Heart left ventricle (tissue), 16 donors: Measurements from ENCODE around the gene KISS1. TPM values are rescaled to one million over a fixed set of nuclear protein-coding genes. Genes with fewer than 3 reads are reported as not detected.

Source experiments
- ATAC-seq, 4 donors: fragments of 200-7000 bp; cut with Tn5 transposase; one replicate each; pipeline ENCODE4 v1.9.1; 2020 to 2022; ENCODE audit warnings: moderate library complexity in 4 of 4, mild to moderate bottlenecking in 3 of 4, moderate number of reproducible peaks in 1 of 4
- DNase-seq, 5 donors: peaks; one replicate each; pipeline ENCODE4 v3.0.0-alpha.2; 2020
- H3K27ac ChIP-seq, 12 donors: fragments of 200-600 bp; sonication (generic) in 4 of 12; one replicate each; pipeline versions ENCODE4 v1.5.0 to v1.8.0; 2016 to 2022; ENCODE audit warnings: mild to moderate bottlenecking in 2 of 12
- H3K27me3 ChIP-seq, 9 donors: fragments of 200-600 bp; sonication (generic) in 2 of 9; one replicate each; pipeline versions ENCODE4 v1.5.1 to v1.8.0; 2016 to 2022; ENCODE audit warnings: mild to moderate bottlenecking in 3 of 9
- H3K36me3 ChIP-seq, 9 donors: fragments of 200-600 bp; sonication (generic) in 2 of 9; one replicate each; pipeline versions ENCODE4 v1.5.0 to v1.8.0; 2018 to 2022; ENCODE audit warnings: mild to moderate bottlenecking in 2 of 9
- H3K4me1 ChIP-seq, 12 donors: fragments of 200-600 bp; sonication (generic) in 4 of 12; one replicate each; pipeline versions ENCODE4 v1.5.0 to v1.8.0; 2016 to 2022; ENCODE audit warnings: mild to moderate bottlenecking in 3 of 12
- H3K4me3 ChIP-seq, 12 donors: fragments of 200-600 bp; sonication (generic) in 4 of 12; one replicate each; pipeline versions ENCODE4 v1.5.0 to v1.8.0; 2017 to 2022; ENCODE audit warnings: mild to moderate bottlenecking in 9 of 12, moderate library complexity in 4 of 12
- H3K9me3 ChIP-seq, 12 donors: fragments of 200-600 bp; sonication (generic) in 4 of 12; one replicate each; pipeline versions ENCODE4 v1.5.0 to v1.8.0; 2016 to 2022; ENCODE audit warnings: mild to moderate bottlenecking in 1 of 12
- CTCF ChIP-seq, 12 donors: fragments of 200-600 bp; sonication (generic) in 4 of 12; IDR thresholded peaks; one replicate each; pipeline versions ENCODE4 v1.5.0 to v1.8.0; 2018 to 2022; ENCODE audit warnings: antibody characterized with exemption in 12 of 12, mild to moderate bottlenecking in 5 of 12
- POLR2A ChIP-seq, 2 donors: fragments of 450-650 bp; IDR thresholded peaks; one replicate each; pipeline ENCODE4 v1.6.1; 2017; ENCODE audit warnings: antibody characterized with exemption in 2 of 2, mild to moderate bottlenecking in 2 of 2, moderate library complexity in 2 of 2
- WGBS, 4 donors: extraction: QIAGEN DNeasy Blood & Tissue Kit in 2 of 4; methylation state at CpG; one replicate each; pipeline versions ENCODE4 v1.1.5 to v1.1.7; 2013 to 2018; 5-methylcytosine and 5-hydroxymethylcytosine counted together
- intact Hi-C, 10 donors: fragments of 100-400 bp; cut with DNase I; formaldehyde crosslinking; loops; one replicate each; pipeline versions ENCODE4 v1.11.1 to v1.14.2; 2022
- long read RNA-seq, 3 donors: library from polyadenylated mRNA; unstranded; transcript quantifications; one replicate each; pipeline ENCODE4 v2.0.0, GENCODE V29; 2020 to 2021
- polyA plus RNA-seq, 2 donors: library from polyadenylated mRNA; stranded (reverse); fragments of 200-250 nt; gene quantifications; one replicate each; pipeline ENCODE4 v1.2.3, GENCODE V29; 2013
- total RNA-seq, 9 donors: library from RNA; depleted of rRNA in 2 of 9; stranded (reverse); fragments of >200 nt in 2 of 9; fragmentation: NEBNext Ultra II Directional in 3 of 9; extraction: Animal tissue kit (Norgen Biotek cat#: 25700) in 3 of 9; gene quantifications; one replicate each; pipeline versions ENCODE4 v1.1.0 to v1.2.4, GENCODE V29; 2016 to 2023
- donor health status: ischemic (EF 13 %, LVEDD 7.1; RV severe dilation, severe dysfunction).
- donor health status: healthy with polysubstance abuse.
- donor health status: DM: no; HTN: yes; CAD: no.
- donor health status: DM: no; HTN: no; CAD: no.
- donor health status: ischemic (EF 25% LVEDD 6.9; RV normal size, moderate dysfunction).
- donor health status: ischemic (EF 25% LVEDD 5.7; RV mildly dilated, moderate dysfunction).
- donor health status: healthy.
- donor health status: DM: yes; HTN: yes; CAD: no.
- donor health status: ischemic (EF 35%, LVEDD 5.7; RV mildly dilated, moderate dysfunction).
- donor health status: nonischemic (EF 11% LVEDD 7.7; RV severe dilation, severe dysfunction).
- donor health status: DM: yes; HTN: yes; CAD: no.
- donor health status: PGD.
- donor health status: ischemic (EF 29% LVEDD 5.4; RV normal size, mild dysfunction).
- donor health status: nonischemic (EF 23%, LVEDD 6.1; RV moderate dilation, normal function).

KISS1 gene, protein sequence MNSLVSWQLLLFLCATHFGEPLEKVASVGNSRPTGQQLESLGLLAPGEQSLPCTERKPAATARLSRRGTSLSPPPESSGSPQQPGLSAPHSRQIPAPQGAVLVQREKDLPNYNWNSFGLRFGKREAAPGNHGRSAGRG
- not detected for total RNA-seq
- polyA plus RNA-seq: not detected
- long read RNA-seq, donor 1: 0 reads
- long read RNA-seq, donor 2: 0 reads
- long read RNA-seq, donor 3: 0 reads

- Histone ChIP-seq H3K27me3 (peaks cover 0 to 17% (median 0%) of the 10 kb centered on the region in 9 donors), H3K9me3 (no peaks in the 10 kb centered on the region), H3K4me3 (no peak within 1 kb of the TSS), H3K4me1 (peaks cover 0 to 18% (median 0%) of the 10 kb centered on the region in 12 donors), H3K27ac (no peak within 1 kb of the TSS), H3K36me3 (no peaks in the 10 kb centered on the region)
- 62 to 70% (median 64%) methylated on average over 16 to 18 of the region's 18 CpGs for WGBS, 4 donors
- DNase-seq (no peak), ATAC-seq (no peak)
- no peak for TF ChIP-seq CTCF (IDR thresholded peaks at IDR 0.05)
- TF ChIP-seq POLR2A (IDR thresholded peaks at IDR 0.05): no peak
- intact Hi-C loops: no loop called here
Measured at GRCh38 chr1:204196068-204196795, at the start of gene KISS1. KISS1 (minus strand) TSS chr1:204196491; CDS start chr1:204192876, 3,615 bp downstream.

DNA sequence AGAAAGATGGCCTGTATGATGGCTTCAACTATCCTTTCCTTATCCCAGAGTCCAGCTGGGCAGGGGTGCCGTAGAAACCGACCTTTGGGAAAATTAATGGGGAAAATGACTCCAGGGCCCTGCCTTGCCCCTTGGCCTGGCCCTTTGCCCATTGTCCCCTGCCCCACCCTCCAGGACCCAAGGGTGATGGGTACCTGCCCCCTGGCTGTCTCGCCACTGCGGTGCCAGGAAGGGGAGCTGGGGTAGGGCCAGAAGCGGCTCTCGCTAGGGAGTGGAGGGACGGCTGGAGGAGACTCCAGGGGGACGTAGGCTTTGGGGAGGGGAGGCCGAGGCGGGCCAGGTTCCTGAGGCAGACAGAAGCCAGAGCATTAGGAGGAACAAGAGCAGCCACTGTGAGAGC lies 46.6 kb upstream of the KISS1 start:
- Histone ChIP-seq H3K4me3 (no peak overlapping the region), H3K4me1 (no peaks in the 10 kb centered on the region), H3K9me3 (no peaks in the 10 kb centered on the region), H3K27me3 (no peaks in the 10 kb centered on the region), H3K27ac (no peak overlapping the region), H3K36me3 (peaks cover 0 to 94% (median 22%) of the 10 kb centered on the region in 9 donors)
- intact Hi-C loops: no loop called here
- TF ChIP-seq POLR2A (IDR thresholded peaks at IDR 0.05) (no peak), CTCF (IDR thresholded peaks at IDR 0.05) (no peak)
- DNase-seq: no peak
- 94 to 98% (median 96%) methylated on average over 10 of the region's 10 CpGs for WGBS, 4 donors
- no peak for ATAC-seq

GRCh38 chr1:204241914-204242313 lies 45.6 kb upstream of the KISS1 start:
- H3K27ac ChIP-seq: no peak overlapping the region
- no peaks in the 10 kb centered on the region for H3K9me3 ChIP-seq
- H3K4me1 ChIP-seq: no peaks in the 10 kb centered on the region
- ATAC-seq (no peak), DNase-seq (no peak)
- no peak for TF ChIP-seq POLR2A (IDR thresholded peaks at IDR 0.05)
- no peak for TF ChIP-seq CTCF (IDR thresholded peaks at IDR 0.05)
- H3K36me3 ChIP-seq: peaks cover 0 to 88% (median 22%) of the 10 kb centered on the region in 9 donors
- intact Hi-C loops: no loop called here
- H3K4me3 ChIP-seq: no peak overlapping the region
- WGBS, 4 donors: 94 to 99% (median 97%) methylated on average over 5 of the region's 5 CpGs
- H3K27me3 ChIP-seq: no peaks in the 10 kb centered on the region

GRCh38 chr1:204241050-204241449 lies 44.8 kb upstream of the KISS1 start:
- TF ChIP-seq CTCF (IDR thresholded peaks at IDR 0.05): no peak
- TF ChIP-seq POLR2A (IDR thresholded peaks at IDR 0.05): no peak
- no peaks in the 10 kb centered on the region for H3K27me3 ChIP-seq

More at GRCh38 chr1:204241050-204241449, 44.8 kb upstream of the KISS1 start:
- no peak overlapping the region for H3K4me3 ChIP-seq
- no peaks in the 10 kb centered on the region for H3K9me3 ChIP-seq
- no peak for DNase-seq
- WGBS, 4 donors: 63 to 74% (median 73%) methylated on average over 2 of the region's 2 CpGs
- ATAC-seq: peak in 1 of 4 donors; percentile 13
- intact Hi-C loops: no loop called here
- peaks cover 0 to 82% (median 22%) of the 10 kb centered on the region in 9 donors for H3K36me3 ChIP-seq
- H3K4me1 ChIP-seq: no peaks in the 10 kb centered on the region
- H3K27ac ChIP-seq: no peak overlapping the region
